Measurements from ENCODE around the gene SLCO2A1.

GRCh38 chr3:133928903-133929607 is 100.7 kb downstream of the SLCO2A1 start:
- no peak for TF ChIP-seq CTBP1 (IDR thresholded peaks at IDR 0.05; ENCODE audit: borderline replicate concordance)
- no peak for TF ChIP-seq NFRKB (IDR thresholded peaks at IDR 0.05)
- TF ChIP-seq BHLHE40 (IDR thresholded peaks at IDR 0.05; ENCODE audit: borderline replicate concordance): no peak
- no peak for TF ChIP-seq SP1 (IDR thresholded peaks at IDR 0.05)

All from HEK293T (cell line).